ENCODE measurements around the gene SHROOM3.

Gene SHROOM3

GRCh38 chr4:76821641-76822040 is 386.6 kb downstream of the SHROOM3 start:
- no peak for DNase-seq (ENCODE audit: low read depth)

- no peak for DNase-seq (ENCODE audit: low read depth)
Measured at GRCh38 chr4:76822303-76822702, 387.3 kb downstream of the SHROOM3 start.

- DNase-seq (ENCODE audit: low read depth) = no peak
Measured at GRCh38 chr4:76823495-76823894, 388.5 kb downstream of the SHROOM3 start.

- DNase-seq (ENCODE audit: low read depth) = no peak
Measured at GRCh38 chr4:76830612-76830963, 395.6 kb downstream of the SHROOM3 start.

- DNase-seq (ENCODE audit: low read depth) = no peak
Measured at GRCh38 chr4:76830964-76831703, 396.1 kb downstream of the SHROOM3 start.

GRCh38 chr4:76831711-76832373 is 396.8 kb downstream of the SHROOM3 start:
- no peak for DNase-seq (ENCODE audit: low read depth)

All from activated T-cell treated with anti-CD3 and anti-CD28 coated beads for 24 hours (primary cell).